Measurements from ENCODE around the gene TSPAN31.

GRCh38 chr12:57751788-57752667, 7.2 kb downstream of the TSPAN31 start, which contains the start of gene CDK4:
- TF ChIP-seq EZH2phosphoT487 (IDR thresholded peaks at IDR 0.05; ENCODE audit: insufficient read depth, low read depth) = no peak
- TF ChIP-seq EZH2 (IDR thresholded peaks at IDR 0.05; ENCODE audit: insufficient read depth, poor library complexity, severe bottlenecking) = no peak

Data from GM23248 (cell line).